GM19372 (cell line): ENCODE results near the gene LSM6.

Source experiments
- ATAC-seq: cut with Tn5 transposase; IDR thresholded peaks from one replicate; pipeline ENCODE4 v1.9.1; 2021; ENCODE audit warnings: mild to moderate bottlenecking, low read depth, moderate library complexity; ENCODE audit not compliant: unreplicated experiment

Gene LSM6

DNA sequence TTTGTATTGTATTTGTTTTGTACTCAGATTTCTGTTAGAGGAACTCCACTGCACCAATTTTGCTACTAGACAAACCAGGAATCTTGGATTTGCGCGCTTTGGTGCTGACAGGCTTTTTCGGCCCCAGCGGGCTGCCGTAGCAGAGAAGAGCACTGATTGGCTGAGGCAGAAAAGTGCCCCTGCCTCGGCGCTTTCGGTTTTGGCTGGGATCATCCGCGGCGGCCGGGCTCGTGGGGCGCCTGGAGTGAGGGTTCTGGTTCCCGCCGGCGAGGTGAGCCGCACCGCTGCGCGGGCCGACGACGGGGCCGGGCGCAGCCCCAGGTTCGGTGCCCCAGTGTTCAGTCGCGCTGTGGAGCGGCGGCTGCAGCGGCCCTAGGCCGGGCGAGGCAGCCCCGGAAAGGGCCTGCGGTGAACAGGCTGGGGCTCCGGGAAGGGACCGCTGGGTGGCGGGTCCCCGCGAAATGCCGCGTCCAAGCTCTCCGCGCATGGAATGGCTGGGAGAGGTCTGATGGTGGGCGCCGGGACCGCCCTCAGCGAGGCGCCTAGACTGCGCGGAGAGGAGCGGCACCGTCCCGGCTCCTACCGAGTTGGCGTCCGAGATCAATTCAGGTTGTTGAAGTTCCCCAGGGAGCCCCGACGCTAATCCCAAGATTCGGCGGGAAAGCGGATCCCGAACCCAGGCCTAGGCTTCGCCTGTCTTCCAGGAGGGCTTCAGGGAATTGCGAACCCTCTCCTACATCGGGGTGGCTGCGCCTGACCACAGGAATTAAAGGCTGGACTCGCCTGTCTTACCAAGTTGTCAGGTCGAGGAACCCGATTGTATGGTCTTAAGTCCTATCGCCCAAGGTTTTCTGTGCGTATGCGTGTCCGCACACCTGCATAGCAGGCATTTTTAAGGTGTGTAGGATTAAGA lies at the start of gene LSM6:
Gene LSM6, plus strand, starts transcription at position 178 of the 913 bp plus-strand sequence. CDS start 7,204 bp downstream, outside the sequence.
- ATAC-seq = peak; percentile 91

- peak; percentile 98 for ATAC-seq
Observed at GRCh38 chr4:146132445-146132844, 43.1 kb upstream of the LSM6 start.

GRCh38 chr4:146134761-146135445 lies 40.6 kb upstream of the LSM6 start:
- no peak for ATAC-seq

- no peak for ATAC-seq
Observed at GRCh38 chr4:146135941-146136340, 39.6 kb upstream of the LSM6 start.

DNA sequence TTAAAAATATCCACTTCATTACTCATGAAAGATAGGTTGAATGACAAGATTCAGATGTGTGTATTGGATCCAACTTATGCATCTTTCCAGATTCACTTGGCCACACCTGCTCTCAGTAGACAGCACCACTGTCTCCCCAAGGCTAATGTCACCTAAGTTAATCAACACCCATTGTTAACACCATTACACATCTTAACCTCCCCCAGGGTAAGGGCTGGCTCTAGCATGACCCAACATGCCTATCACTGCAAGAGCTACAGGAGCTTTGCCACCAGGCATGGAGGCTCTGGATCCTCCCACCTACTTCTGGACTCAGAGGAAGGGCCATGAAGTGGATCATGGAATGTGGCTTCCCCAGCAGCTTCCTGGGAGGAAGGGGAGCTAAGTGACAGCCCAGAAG lies 32.8 kb upstream of the LSM6 start:
- ATAC-seq = no peak

GRCh38 chr4:146143888-146144287 lies 31.6 kb upstream of the LSM6 start:
- no peak for ATAC-seq

DNA sequence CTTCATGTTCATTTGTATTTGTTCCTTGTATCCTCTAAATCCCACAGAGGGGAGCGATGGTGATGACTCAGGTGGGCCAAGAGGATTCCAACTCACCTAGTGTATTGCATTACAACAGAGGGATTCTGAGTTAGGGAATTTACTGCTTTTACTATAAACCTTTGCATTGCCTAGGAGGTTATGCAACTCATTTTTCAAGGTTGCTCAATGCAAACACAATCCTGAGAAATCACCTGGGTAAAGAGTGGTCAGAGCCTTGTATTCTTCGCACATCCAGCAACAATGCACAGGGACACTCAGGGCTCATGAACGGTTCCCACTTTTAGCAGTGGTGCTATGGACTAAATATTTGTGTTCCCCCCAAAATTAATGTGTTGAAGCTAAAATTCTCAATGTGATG lies 28.6 kb upstream of the LSM6 start:
- ATAC-seq = no peak

DNA sequence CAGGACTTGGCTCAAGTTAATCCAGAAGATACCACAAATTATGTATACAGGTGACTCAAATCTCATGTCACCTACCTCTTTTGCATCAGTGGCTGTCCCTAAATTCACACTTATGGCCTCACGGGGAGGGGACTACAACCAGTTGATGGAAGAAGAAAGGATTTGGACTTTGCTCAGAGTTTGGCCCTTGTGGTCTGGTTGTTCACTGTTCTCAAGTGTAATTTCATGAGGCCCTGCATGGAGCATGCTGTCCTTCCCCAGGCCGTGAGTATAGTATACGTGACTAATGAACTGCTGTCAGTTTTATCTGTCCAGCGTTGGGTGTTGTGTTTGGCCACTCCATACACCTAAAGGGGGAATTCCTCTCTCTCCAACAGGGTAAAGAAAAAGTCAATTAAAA lies 27.5 kb upstream of the LSM6 start:
- ATAC-seq = no peak

GRCh38 chr4:146154057-146154456 lies 21.5 kb upstream of the LSM6 start:
- ATAC-seq = no peak

- no peak for ATAC-seq
Observed at GRCh38 chr4:146155152-146155724, 20.3 kb upstream of the LSM6 start.

DNA sequence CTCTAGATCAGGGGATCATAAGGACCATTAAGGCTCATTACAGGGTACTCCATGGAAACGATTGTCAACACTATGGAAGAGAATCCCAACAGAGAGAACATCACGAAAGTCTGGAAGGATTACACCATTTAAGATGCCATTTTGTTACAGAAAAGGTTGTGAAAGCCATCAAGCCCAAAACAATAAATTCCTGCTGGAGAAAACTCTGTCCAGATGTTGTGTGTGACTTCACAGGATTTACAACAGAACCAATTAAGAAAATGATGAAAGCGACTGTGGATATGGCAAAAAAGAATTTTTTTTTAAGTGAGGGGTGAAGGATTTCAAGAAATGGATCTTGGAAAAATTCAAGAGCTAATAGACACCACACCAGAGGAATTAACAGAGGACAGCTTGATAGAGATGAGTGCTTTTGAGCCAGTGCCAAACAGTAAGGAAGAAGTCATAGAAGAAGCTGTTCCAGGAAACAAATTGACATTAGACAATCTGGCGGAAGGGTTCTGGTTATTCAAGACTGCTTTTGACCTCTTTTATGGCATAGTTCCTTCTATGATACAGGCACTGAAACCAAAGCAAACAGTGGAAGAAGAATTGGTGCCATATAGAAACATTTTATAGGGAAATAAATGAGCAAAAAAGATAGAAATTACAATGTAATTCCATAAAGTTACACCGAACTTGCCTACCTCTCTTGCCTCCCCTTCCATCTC lies 17.3 kb upstream of the LSM6 start:
- ATAC-seq = no peak

DNA sequence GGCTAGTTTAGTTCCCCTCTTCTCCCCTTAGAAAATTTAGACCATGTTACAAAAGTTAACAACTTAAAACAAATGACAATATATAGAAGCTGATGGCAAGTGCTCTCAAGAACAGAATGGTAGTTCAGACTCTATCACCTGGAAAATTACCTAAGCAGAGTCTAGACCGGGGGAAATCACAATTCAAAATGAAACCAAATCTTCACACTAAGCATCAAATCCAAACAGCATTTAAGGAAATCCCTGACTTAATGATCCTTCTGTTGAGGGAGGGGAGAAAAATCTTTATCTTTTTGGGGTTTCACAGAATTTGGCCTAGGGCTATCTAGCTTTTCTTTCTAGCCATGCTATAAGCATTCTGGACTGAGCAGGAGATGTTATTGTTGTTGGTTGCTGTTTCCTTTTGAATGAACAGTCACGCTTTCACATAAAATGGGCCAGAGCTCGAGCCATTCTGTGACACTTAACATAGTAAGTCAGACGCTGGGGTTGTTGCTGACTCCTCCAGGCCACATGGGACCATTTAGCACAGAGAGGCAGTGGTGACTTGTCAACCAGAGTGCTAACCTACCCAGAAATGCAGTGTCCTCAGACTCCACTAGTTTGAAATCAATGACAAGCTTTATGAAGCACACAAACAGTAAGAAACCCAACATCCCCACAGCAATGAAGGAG lies 16.0 kb upstream of the LSM6 start:
- ATAC-seq = peak; percentile 61

DNA sequence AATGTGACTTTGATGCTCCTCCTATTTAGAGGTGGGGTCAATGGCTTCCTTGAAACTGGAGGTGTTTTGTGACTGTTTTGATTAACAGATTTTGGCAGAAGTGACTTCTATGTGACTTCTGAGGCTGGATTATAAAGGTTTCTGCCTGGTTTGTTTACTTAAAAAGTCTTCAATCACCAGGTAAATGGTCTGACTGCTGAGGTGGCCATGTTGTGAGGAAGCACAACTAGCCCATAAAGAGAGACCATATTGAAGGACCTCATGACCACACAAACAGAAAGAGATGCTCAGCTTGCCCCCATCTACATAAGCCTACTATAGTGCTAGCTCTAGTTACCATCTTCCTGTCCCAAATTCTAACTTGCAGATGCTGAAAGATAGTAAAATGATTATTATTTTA lies 14.3 kb upstream of the LSM6 start:
- no peak for ATAC-seq

GRCh38 chr4:146165221-146165620 lies 10.3 kb upstream of the LSM6 start:
- no peak for ATAC-seq

DNA sequence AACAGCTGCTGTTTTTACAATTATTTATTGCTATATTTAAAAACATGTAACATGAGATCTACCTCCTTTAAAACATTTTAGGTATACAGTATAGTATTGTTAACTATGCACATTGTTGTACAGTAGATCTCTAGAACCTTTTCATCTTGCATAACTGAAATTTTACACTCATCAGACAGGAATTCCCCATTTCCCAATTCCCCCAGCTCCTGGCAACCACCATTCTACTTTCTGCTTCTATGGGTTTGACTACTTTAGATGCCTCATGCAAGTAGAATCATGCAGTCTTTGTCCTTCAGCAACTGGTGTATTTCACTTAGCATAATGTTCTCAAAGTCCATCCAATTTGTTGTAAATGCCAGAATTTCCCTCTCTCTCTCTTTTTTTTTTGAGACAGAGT lies 9.7 kb upstream of the LSM6 start:
- ATAC-seq = no peak

DNA sequence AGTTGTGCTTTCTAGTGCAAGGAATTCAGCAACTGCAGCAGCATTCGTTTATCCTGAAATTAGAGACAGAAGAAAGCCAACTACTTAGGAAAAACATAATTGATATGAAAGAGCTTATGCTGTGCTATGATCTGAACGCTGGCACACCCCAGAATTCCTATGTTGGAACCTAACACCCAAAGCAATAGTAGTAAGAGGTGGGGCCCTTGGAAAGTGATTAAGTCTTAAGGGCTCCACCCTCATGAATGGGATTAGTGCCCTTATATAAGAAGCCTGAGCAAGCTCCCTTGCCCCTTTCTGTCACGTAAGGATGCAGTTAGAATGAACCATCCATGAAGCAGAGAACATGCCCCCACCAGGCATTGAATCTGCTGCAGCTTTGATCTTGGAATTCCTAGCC lies 5.4 kb upstream of the LSM6 start:
- no peak for ATAC-seq

DNA sequence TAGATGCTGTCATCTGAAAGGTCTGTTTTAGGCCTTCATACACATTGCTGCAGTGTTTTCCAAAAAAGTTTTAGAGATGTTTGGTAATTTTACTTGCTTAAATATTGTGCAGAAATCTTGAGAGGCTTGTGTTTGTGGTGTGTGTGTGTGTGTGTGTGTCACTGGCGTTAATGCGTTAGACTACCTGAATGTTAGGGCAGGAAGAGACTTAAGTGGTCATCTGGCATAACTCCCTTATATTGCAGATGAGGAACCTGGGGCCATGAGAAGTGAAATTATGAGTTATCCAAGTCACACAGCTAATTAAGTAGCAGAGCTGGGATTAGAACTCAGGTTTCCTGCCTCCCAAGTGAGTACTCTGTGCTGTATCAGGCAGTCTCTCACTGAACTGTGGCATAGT lies 1.4 kb downstream of the LSM6 start:
- ATAC-seq = no peak

GRCh38 chr4:146178126-146178525 lies 2.6 kb downstream of the LSM6 start:
- no peak for ATAC-seq

DNA sequence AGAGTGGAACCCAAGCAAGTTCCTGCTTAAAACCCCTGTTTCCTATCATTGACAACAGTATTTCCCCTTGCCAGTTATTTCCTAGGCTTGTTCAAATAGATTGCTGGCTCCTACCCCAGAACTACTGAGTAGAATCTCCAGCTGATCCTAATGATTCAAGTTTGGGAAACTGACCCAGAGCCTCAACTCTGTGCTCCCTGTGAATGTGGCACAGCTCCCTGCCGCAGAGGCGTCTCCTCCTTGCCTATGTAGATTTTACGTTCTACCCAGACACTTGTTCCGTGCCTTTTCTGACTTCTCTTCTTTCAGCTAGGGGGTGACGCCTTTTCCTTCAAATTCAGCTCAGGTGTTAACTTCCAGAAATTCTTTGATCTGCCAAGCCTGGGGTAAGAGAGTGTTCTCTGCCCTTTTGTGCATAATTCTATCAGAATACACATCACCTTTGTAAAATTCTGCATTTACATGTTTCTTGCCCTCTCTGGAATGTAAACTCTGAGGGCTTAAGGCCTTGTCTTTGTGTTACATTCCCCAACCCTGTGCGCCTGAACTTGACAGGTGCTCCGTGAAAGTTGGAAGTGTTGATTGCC lies 4.4 kb downstream of the LSM6 start:
- no peak for ATAC-seq

DNA sequence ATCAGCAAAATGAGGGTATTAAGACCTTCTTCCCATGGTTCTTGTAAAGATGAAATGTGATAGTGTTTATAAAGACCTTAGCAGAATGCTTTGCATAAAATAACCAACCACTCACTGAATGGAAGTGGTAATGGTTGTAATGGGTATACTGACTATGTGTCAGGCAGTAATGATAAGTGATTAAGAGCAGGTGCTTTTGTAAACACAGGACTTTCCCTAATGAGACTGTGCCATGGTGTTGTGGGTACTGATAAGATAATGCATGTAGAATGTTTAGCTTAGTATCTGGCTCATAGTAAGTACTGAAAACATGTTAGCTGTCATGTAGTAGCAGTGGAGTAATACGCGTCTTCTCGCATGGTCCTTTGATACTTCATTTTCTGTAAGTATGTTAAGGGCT lies 6.9 kb downstream of the LSM6 start:
- no peak for ATAC-seq
